ENCODE data around the gene GREM2. TPM values are rescaled to one million over a fixed set of nuclear protein-coding genes. Genes with fewer than 3 reads are reported as not detected.

The GREM2 gene
- total RNA-seq, 4 donors from 2014 or later = 0.26 to 7.0 (median 1.4) TPM

DNA sequence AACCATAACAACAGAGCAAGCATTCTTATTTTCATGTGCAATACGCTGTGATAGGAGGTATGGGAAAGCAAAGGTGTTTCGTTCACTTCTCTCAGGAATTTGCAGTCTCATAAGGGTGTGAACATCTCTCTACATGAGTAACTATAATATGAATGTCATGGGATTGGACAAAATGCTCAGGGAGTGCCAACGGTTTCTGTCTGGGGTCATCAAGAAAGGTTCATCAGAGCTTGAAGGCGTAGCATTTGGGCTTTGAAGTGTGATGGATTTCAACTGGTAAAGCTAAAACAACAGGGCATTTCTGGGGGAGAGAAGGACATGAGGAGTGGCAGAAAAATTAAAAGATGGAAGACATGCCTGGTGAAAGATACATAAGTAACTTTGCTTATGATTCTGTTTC lies 32.4 kb downstream of the GREM2 start:
- Histone ChIP-seq H3K27ac (no peak overlapping the region), H3K9me3 (no peaks in the 10 kb centered on the region), H3K4me3 (no peak overlapping the region), H3K4me1 (no peaks in the 10 kb centered on the region), H3K27me3 (no peaks in the 10 kb centered on the region), H3K36me3 (no peaks in the 10 kb centered on the region)
- no peak for DNase-seq
- intact Hi-C loops (cut with DNase I; ENCODE audit: low total_unique reads) = no loop called here
- TF ChIP-seq POLR2A (IDR thresholded peaks at IDR 0.05) = no peak
- no peak for TF ChIP-seq CTCF (IDR thresholded peaks at IDR 0.05)

- Histone ChIP-seq H3K9me3 (no peaks in the 10 kb centered on the region), H3K27ac (no peak overlapping the region), H3K36me3 (no peaks in the 10 kb centered on the region), H3K4me1 (no peaks in the 10 kb centered on the region), H3K4me3 (no peak overlapping the region), H3K27me3 (no peaks in the 10 kb centered on the region)
- no peak for TF ChIP-seq POLR2A (IDR thresholded peaks at IDR 0.05)
- no peak for TF ChIP-seq CTCF (IDR thresholded peaks at IDR 0.05)
- no peak for DNase-seq
- intact Hi-C loops (cut with DNase I; ENCODE audit: low total_unique reads) = no loop called here
Measured at GRCh38 chr1:240577095-240577494, 34.9 kb downstream of the GREM2 start.

DNA sequence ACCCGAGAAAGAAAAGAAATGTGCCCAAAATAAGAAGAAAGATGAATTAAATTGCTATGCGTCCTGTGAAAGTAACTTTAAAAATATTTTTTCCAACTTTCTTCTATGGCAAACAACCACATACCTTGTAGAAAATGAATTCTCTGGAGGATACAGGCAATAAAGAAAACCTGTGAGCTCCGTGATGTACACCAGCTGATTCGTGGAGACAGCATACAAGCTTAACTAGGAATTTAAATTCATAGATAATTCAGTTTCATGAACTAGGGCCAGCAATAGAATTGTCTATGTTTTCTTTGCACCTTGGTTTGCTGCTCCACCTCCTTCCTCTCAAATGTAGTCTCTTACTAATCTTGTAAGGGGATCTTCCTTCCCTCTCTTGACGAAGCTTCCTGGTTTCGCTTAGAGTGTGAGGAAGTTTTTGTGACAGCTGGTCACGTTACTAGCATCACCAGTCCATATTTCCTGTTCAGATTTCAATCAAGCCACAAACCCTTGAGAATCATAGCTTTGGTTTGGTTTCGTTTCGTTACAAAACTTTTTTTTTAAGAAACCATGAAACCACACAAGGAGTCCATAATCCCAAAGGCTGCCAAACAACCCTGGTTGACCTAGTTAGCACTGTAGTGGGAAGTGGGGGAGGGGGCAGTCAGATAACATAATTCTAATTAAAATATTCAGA lies 35.8 kb downstream of the GREM2 start:
- peak overlapping the region; percentile 10 to 11 for H3K4me3 ChIP-seq
- no peaks in the 10 kb centered on the region for H3K9me3 ChIP-seq
- no peaks in the 10 kb centered on the region for H3K4me1 ChIP-seq
- H3K36me3 ChIP-seq = no peaks in the 10 kb centered on the region
- no peak for DNase-seq
- H3K27ac ChIP-seq = peak overlapping the region; percentile 17 to 44
- H3K27me3 ChIP-seq = no peaks in the 10 kb centered on the region
- intact Hi-C loops (cut with DNase I; ENCODE audit: low total_unique reads) = no loop called here
- TF ChIP-seq CTCF (IDR thresholded peaks at IDR 0.05) (no peak), POLR2A (IDR thresholded peaks at IDR 0.05) (no peak)

DNA sequence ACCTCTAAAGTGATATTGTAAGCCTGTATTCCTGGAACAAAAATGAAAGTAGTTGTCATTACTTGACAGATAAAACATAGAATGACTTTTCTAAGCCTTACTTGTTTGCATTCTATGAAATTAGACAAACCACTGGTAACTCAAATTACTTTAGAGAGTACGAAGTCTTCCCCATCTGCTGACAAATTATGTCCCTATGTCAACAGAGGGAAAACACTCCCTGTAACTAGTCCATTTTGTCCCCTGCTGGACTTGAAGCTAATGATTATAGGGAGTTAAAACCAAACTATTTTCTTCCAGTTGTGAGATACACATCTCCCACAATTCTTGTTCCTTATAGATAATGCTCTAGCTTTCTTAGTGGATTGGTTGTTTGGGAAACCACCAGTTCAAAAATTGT lies 39.6 kb downstream of the GREM2 start:
- Histone ChIP-seq H3K27me3 (no peaks in the 10 kb centered on the region), H3K9me3 (no peaks in the 10 kb centered on the region), H3K4me3 (no peak overlapping the region), H3K4me1 (no peaks in the 10 kb centered on the region), H3K27ac (no peak overlapping the region), H3K36me3 (no peaks in the 10 kb centered on the region)
- intact Hi-C loops (cut with DNase I; ENCODE audit: low total_unique reads) = no loop called here
- DNase-seq = no peak
- no peak for TF ChIP-seq POLR2A (IDR thresholded peaks at IDR 0.05)
- no peak for TF ChIP-seq CTCF (IDR thresholded peaks at IDR 0.05)

DNA sequence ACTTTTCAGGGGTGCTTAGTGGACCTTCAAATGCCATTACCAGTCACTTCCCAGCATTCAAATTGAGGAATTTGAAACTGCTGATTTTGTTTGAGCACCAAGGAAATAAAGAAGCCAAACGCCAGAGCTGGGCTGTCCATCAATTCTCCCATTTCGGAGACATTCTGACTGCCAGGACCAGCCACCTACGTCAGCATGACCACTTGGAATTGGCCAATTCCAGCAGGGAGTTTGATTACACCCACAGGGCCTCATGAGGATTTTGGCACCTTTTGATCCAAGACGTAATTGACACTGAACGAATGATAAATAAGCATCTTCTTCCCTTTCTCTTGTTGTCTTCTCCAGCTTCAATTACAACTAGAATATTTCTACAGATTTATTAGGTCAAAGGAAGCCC lies 40.2 kb downstream of the GREM2 start:
- intact Hi-C loops (cut with DNase I; ENCODE audit: low total_unique reads) = no loop called here
- Histone ChIP-seq H3K4me1 (no peaks in the 10 kb centered on the region), H3K4me3 (no peak overlapping the region), H3K27ac (no peak overlapping the region), H3K36me3 (no peaks in the 10 kb centered on the region), H3K27me3 (no peaks in the 10 kb centered on the region), H3K9me3 (no peaks in the 10 kb centered on the region)
- TF ChIP-seq CTCF (IDR thresholded peaks at IDR 0.05) (no peak), POLR2A (IDR thresholded peaks at IDR 0.05) (no peak)
- DNase-seq = no peak

Measured in uterus (tissue), 4 donors.